ENCODE measurements around the gene KCNA10. TPM values are rescaled to one million over a fixed set of nuclear protein-coding genes. Genes with fewer than 3 reads are reported as not detected.

Gene KCNA10
- total RNA-seq, 3 donors from 2014 or later (not counting 1 experiment from before 2014, with no cell fraction given), result not detected

- TF ChIP-seq, protein P1, sequence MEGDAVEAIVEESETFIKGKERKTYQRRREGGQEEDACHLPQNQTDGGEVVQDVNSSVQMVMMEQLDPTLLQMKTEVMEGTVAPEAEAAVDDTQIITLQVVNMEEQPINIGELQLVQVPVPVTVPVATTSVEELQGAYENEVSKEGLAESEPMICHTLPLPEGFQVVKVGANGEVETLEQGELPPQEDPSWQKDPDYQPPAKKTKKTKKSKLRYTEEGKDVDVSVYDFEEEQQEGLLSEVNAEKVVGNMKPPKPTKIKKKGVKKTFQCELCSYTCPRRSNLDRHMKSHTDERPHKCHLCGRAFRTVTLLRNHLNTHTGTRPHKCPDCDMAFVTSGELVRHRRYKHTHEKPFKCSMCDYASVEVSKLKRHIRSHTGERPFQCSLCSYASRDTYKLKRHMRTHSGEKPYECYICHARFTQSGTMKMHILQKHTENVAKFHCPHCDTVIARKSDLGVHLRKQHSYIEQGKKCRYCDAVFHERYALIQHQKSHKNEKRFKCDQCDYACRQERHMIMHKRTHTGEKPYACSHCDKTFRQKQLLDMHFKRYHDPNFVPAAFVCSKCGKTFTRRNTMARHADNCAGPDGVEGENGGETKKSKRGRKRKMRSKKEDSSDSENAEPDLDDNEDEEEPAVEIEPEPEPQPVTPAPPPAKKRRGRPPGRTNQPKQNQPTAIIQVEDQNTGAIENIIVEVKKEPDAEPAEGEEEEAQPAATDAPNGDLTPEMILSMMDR (IDR thresholded peaks at IDR 0.05), result no peak
- no peaks in the 10 kb centered on the region for H3K36me3 Mint-ChIP-seq
- no peaks in the 10 kb centered on the region for H3K36me3 ChIP-seq (ENCODE audit: control insufficient read depth, insufficient read depth, low read length)
Observed at GRCh38 chr1:110477445-110477957, 41.5 kb downstream of the KCNA10 start.

GRCh38 chr1:110477041-110477440 is 41.9 kb downstream of the KCNA10 start:
- no peak overlapping the region for H3K27ac ChIP-seq (ENCODE audit: low read length)
- H3K4me1 ChIP-seq (ENCODE audit: control insufficient read depth, insufficient read depth, low read length), result no peaks in the 10 kb centered on the region
- no peak overlapping the region for H3K4me3 ChIP-seq (ENCODE audit: low read length)
- intact Hi-C loops (cut with micrococcal nuclease), result no loop called here
- H3K36me3 ChIP-seq (ENCODE audit: control insufficient read depth, insufficient read depth, low read length), result no peaks in the 10 kb centered on the region
- TF ChIP-seq, protein P1 (IDR thresholded peaks at IDR 0.05), result no peak
- Mint-ChIP-seq H3K27ac (no peak overlapping the region), H3K36me3 (no peaks in the 10 kb centered on the region), H3K9me3 (no peaks in the 10 kb centered on the region), H3K4me3 (no peak overlapping the region), H3K27me3 (ENCODE audit: low read depth in 2 of 2) (peaks cover 0 to 2% of the 10 kb centered on the region in 2 donors), H3K4me1 (no peaks in the 10 kb centered on the region)
- H3K9me3 ChIP-seq (ENCODE audit: control insufficient read depth, insufficient read depth, low read length), result no peaks in the 10 kb centered on the region
- no peak for DNase-seq
- WGBS (ENCODE audit: insufficient coverage), result 97% methylated on average over 2 of the region's 2 CpGs
- ATAC-seq, result no peak
- H3K27me3 ChIP-seq (ENCODE audit: control insufficient read depth, insufficient read depth, low read length), result no peaks in the 10 kb centered on the region

More at GRCh38 chr1:110477445-110477957, 41.5 kb downstream of the KCNA10 start:
- H3K27ac Mint-ChIP-seq, result no peak overlapping the region
- Histone ChIP-seq H3K27ac (ENCODE audit: low read length) (no peak overlapping the region), H3K4me3 (ENCODE audit: low read length) (no peak overlapping the region), H3K9me3 (ENCODE audit: control insufficient read depth, insufficient read depth, low read length) (no peaks in the 10 kb centered on the region), H3K27me3 (ENCODE audit: control insufficient read depth, insufficient read depth, low read length) (no peaks in the 10 kb centered on the region), H3K4me1 (ENCODE audit: control insufficient read depth, insufficient read depth, low read length) (no peaks in the 10 kb centered on the region)
- no peak overlapping the region for H3K4me3 Mint-ChIP-seq
- peaks cover 0 to 2% of the 10 kb centered on the region in 2 donors for H3K27me3 Mint-ChIP-seq (ENCODE audit: low read depth in 2 of 2)
- ATAC-seq (no peak), DNase-seq (no peak)
- no peaks in the 10 kb centered on the region for H3K9me3 Mint-ChIP-seq
- no peaks in the 10 kb centered on the region for H3K4me1 Mint-ChIP-seq
- intact Hi-C loops (cut with micrococcal nuclease), result no loop called here
- WGBS (ENCODE audit: insufficient coverage), result 80% methylated on average over 2 of the region's 3 CpGs

DNA sequence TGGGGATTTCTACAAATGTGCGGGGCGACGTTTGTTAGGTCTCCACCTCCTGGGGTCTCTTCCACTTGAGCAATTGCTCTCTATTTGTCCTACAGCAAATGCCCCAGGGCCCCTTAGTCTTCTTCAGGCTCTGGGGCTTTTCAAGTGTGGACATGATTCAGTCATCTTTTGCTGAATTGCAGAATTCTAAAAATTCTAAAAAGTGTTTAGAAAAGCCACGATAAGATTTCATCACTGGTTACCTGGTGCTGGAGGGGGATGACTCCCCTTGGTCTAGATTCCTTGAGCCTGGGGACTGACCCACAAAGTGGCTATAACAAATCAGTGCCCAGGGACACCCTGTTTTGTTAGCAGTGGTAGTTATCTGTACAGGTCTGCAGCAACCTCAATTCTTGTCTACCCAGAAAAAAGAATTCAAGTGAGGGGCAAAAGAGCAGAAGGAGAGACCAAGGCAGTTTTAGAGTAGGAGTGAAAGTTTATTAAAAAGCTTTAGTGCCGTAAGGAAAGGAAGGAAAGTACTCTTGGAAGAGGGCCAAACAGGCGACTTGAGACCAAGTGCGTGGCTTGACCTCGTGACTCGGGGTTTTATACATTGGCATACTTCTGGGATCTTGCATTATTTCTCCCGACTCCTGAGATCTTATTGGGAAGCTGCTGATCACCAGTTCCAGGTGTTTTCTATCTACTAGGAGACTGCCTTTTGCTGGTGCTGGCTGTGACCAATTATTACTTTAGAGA is 42.8 kb downstream of the KCNA10 start:
- no peak overlapping the region for H3K27ac Mint-ChIP-seq
- H3K4me1 ChIP-seq (ENCODE audit: control insufficient read depth, insufficient read depth, low read length), result no peaks in the 10 kb centered on the region
- H3K9me3 Mint-ChIP-seq, result no peaks in the 10 kb centered on the region
- no peaks in the 10 kb centered on the region for H3K27me3 ChIP-seq (ENCODE audit: control insufficient read depth, insufficient read depth, low read length)
- intact Hi-C loops (cut with micrococcal nuclease), result no loop called here
- no peaks in the 10 kb centered on the region for H3K36me3 ChIP-seq (ENCODE audit: control insufficient read depth, insufficient read depth, low read length)
- WGBS (ENCODE audit: insufficient coverage), result 49% methylated on average over 10 of the region's 10 CpGs
- H3K27ac ChIP-seq (ENCODE audit: low read length), result no peak overlapping the region
- H3K36me3 Mint-ChIP-seq, result no peaks in the 10 kb centered on the region
- no peak overlapping the region for H3K4me3 ChIP-seq (ENCODE audit: low read length)
- no peak overlapping the region for H3K4me3 Mint-ChIP-seq
- H3K4me1 Mint-ChIP-seq, result no peaks in the 10 kb centered on the region
- ATAC-seq (no peak), DNase-seq (no peak)
- TF ChIP-seq, protein P1 (IDR thresholded peaks at IDR 0.05), result no peak
- peaks cover 5% of the 10 kb centered on the region in 2 donors for H3K27me3 Mint-ChIP-seq (ENCODE audit: low read depth in 2 of 2)
- no peaks in the 10 kb centered on the region for H3K9me3 ChIP-seq (ENCODE audit: control insufficient read depth, insufficient read depth, low read length)
